HG02943 (cell line): Measurements from ENCODE around the gene MLH1.
"Not testable (repeated sequence)": the region's sequence is repeated elsewhere in the genome, so short reads cannot be mapped to it uniquely, and the experiment has no call there.

Experiments used
- ATAC-seq: cut with Tn5 transposase; IDR thresholded peaks from one replicate; pipeline ENCODE4 v1.9.1; 2021; ENCODE audit warnings: mild to moderate bottlenecking, low read depth, moderate library complexity; ENCODE audit not compliant: unreplicated experiment

MLH1 gene

GRCh38 chr3:36993326-36994283 is at the start of gene MLH1:
MLH1 (plus strand) TSS chr3:36993518; CDS start chr3:36993548, 30 bp downstream.
- peak; percentile 96 for ATAC-seq

GRCh38 chr3:36943601-36944000 is 49.7 kb upstream of the MLH1 start:
- no peak for ATAC-seq

GRCh38 chr3:36944012-36944640 is 49.2 kb upstream of the MLH1 start:
- ATAC-seq: peak; percentile 47

GRCh38 chr3:36944641-36945270 is 48.6 kb upstream of the MLH1 start, which contains the start of gene TRANK1:
TRANK1 (minus strand) TSS chr3:36945054; CDS start chr3:36944809, 245 bp downstream.
- ATAC-seq: peak; percentile 56

- ATAC-seq: no peak
These were observed 47.9 kb upstream of the MLH1 start for GRCh38 chr3:36945333-36945980.

- ATAC-seq: not testable (repeated sequence)
These were observed 45.5 kb upstream of the MLH1 start for GRCh38 chr3:36947814-36948213.

- no peak for ATAC-seq
These were observed 38.7 kb upstream of the MLH1 start for GRCh38 chr3:36954452-36955134.

- no peak for ATAC-seq
These were observed 37.2 kb upstream of the MLH1 start for GRCh38 chr3:36956155-36956554.

- ATAC-seq: no peak
These were observed 36.3 kb upstream of the MLH1 start for GRCh38 chr3:36957063-36957462.

- ATAC-seq: no peak
These were observed 35.2 kb upstream of the MLH1 start for GRCh38 chr3:36957862-36958686.

- ATAC-seq: no peak
These were observed 33.5 kb upstream of the MLH1 start for GRCh38 chr3:36959821-36960220.

- no peak for ATAC-seq
These were observed 32.8 kb upstream of the MLH1 start for GRCh38 chr3:36960502-36960901.

- not testable (repeated sequence) for ATAC-seq
These were observed 30.3 kb upstream of the MLH1 start for GRCh38 chr3:36963008-36963407.

- no peak for ATAC-seq
These were observed 29.0 kb upstream of the MLH1 start for GRCh38 chr3:36964331-36964730.

- no peak for ATAC-seq
These were observed 28.5 kb upstream of the MLH1 start for GRCh38 chr3:36964817-36965216.

GRCh38 chr3:36965440-36965839 is 27.9 kb upstream of the MLH1 start:
- no peak for ATAC-seq

- ATAC-seq: no peak
These were observed 24.2 kb upstream of the MLH1 start for GRCh38 chr3:36969085-36969484.

- peak; percentile 92 for ATAC-seq
These were observed 23.5 kb upstream of the MLH1 start for GRCh38 chr3:36969540-36970432.
